ENCODE results near the gene NDUFA11. TPM values are rescaled to one million over a fixed set of nuclear protein-coding genes. Genes with fewer than 3 reads are reported as not detected.

NDUFA11 gene
- total and polyA plus RNA-seq, 2 of the 13 experiments (the other 11 are each of a cell fraction or from before 2014, with no cell fraction given): 286 to 378 TPM

DNA sequence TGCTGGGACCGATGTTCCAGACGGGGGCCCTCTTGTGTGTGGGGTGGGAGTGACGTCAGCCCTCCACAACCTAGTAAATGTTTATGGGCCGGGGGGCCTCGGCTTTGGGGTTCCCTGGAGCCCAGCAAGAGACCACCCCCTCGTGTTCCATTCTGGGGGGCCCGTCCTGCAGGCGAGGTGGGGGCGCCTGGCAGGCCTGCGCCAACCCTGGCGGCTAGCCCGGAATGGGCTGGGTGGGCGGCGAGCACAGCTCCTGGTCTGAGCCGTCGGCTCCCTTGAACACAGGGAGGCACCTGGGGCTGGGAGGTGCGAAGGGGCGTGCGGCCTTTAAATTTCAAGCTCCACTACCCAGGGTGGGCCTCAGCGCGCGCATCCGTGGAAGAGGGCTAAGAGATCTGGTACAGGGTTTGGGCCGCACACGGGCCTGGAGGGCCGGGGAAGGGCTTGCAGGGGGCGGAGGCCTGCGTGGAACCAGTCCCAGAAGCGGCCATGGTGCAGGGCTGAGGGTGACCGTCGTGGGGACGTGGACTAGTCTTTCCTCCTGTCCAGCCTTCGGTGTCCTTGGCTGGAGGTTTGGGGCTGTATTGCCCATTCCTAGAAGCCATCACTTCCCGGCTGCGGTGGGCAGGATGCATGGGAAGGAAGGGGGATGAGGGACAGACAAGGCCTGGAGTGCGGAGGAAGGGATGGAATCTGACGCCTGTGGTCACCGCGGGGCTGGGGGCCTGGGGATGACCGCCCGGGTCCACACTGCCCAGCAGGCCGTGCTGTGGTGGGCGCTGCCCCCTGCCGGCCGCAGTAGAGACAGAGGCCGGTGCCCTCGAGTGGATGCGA, 11.4 kb downstream of the NDUFA11 start (continued):
- peak; percentile 69 for TF ChIP-seq ZSCAN29 (CRISPR knock-in tag; conservative IDR thresholded peaks at IDR 0.05)
- 0 out of 2 replicates have a peak, but pooled peaks have one; percentile 43 for TF ChIP-seq ZNF605 (CRISPR knock-in tag; IDR thresholded peaks at IDR 0.05)
- no peak; the same call in 1 of the 2 replicates for TF ChIP-seq ZMYM2 (CRISPR knock-in tag; IDR thresholded peaks at IDR 0.05)
- no peak for TF ChIP-seq WIZ (CRISPR knock-in tag; IDR thresholded peaks at IDR 0.05)
- TF ChIP-seq ZNF660 (CRISPR knock-in tag; IDR thresholded peaks at IDR 0.05; ENCODE audit: borderline replicate concordance, low read depth): no peak
- TF ChIP-seq, protein P1, sequence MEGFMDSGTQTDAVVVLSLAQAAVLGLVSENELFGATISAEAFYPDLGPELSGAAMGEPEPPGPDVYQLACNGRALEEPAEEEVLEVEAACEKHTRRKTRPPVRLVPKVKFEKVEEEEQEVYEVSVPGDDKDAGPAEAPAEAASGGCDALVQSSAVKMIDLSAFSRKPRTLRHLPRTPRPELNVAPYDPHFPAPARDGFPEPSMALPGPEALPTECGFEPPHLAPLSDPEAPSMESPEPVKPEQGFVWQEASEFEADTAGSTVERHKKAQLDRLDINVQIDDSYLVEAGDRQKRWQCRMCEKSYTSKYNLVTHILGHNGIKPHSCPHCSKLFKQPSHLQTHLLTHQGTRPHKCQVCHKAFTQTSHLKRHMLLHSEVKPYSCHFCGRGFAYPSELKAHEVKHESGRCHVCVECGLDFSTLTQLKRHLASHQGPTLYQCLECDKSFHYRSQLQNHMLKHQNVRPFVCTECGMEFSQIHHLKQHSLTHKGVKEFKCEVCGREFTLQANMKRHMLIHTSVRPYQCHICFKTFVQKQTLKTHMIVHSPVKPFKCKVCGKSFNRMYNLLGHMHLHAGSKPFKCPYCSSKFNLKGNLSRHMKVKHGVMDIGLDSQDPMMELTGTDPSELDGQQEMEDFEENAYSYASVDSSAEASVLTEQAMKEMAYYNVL (CRISPR knock-in tag; IDR thresholded peaks at IDR 0.05; ENCODE audit: borderline replicate concordance): peak; percentile 46; the same call in 1 of the 2 replicates
- TF ChIP-seq, protein P2, sequence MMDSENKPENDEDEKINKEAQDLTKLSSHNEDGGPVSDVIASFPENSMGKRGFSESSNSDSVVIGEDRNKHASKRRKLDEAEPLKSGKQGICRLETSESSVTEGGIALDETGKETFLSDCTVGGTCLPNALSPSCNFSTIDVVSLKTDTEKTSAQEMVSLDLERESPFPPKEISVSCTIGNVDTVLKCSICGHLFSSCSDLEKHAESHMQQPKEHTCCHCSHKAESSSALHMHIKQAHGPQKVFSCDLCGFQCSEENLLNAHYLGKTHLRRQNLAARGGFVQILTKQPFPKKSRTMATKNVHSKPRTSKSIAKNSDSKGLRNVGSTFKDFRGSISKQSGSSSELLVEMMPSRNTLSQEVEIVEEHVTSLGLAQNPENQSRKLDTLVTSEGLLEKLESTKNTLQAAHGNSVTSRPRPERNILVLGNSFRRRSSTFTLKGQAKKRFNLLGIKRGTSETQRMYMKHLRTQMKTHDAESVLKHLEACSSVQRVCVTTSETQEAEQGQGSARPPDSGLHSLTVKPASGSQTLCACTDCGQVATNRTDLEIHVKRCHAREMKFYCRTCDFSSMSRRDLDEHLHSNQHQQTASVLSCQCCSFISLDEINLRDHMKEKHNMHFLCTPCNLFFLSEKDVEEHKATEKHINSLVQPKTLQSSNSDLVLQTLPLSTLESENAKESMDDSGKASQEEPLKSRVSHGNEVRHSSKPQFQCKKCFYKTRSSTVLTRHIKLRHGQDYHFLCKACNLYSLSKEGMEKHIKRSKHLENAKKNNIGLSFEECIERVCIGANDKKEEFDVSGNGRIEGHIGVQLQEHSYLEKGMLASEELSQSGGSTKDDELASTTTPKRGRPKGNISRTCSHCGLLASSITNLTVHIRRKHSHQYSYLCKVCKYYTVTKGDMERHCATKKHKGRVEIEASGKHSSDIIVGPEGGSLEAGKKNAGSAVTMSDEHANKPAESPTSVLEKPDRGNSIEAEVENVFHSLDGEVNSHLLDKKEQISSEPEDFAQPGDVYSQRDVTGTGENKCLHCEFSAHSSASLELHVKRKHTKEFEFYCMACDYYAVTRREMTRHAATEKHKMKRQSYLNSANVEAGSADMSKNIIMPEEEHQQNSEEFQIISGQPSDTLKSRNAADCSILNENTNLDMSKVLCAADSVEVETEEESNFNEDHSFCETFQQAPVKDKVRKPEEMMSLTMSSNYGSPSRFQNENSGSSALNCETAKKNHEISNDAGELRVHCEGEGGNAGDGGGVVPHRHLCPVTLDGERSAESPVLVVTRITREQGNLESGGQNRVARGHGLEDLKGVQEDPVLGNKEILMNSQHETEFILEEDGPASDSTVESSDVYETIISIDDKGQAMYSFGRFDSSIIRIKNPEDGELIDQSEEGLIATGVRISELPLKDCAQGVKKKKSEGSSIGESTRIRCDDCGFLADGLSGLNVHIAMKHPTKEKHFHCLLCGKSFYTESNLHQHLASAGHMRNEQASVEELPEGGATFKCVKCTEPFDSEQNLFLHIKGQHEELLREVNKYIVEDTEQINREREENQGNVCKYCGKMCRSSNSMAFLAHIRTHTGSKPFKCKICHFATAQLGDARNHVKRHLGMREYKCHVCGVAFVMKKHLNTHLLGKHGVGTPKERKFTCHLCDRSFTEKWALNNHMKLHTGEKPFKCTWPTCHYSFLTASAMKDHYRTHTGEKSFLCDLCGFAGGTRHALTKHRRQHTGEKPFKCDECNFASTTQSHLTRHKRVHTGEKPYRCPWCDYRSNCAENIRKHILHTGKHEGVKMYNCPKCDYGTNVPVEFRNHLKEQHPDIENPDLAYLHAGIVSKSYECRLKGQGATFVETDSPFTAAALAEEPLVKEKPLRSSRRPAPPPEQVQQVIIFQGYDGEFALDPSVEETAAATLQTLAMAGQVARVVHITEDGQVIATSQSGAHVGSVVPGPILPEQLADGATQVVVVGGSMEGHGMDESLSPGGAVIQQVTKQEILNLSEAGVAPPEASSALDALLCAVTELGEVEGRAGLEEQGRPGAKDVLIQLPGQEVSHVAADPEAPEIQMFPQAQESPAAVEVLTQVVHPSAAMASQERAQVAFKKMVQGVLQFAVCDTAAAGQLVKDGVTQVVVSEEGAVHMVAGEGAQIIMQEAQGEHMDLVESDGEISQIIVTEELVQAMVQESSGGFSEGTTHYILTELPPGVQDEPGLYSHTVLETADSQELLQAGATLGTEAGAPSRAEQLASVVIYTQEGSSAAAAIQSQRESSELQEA (CRISPR knock-in tag; IDR thresholded peaks at IDR 0.05; ENCODE audit: not compliant biosample characterization): no peak
- no peak for TF ChIP-seq SRSF9 (IDR thresholded peaks at IDR 0.05; ENCODE audit: borderline replicate concordance, insufficient read depth, low read depth, low read length, poor library complexity, severe bottlenecking)
- no peak for TF ChIP-seq ZFP82 (CRISPR knock-in tag; IDR thresholded peaks at IDR 0.05; ENCODE audit: borderline replicate concordance)
- no peak for TF ChIP-seq NONO (IDR thresholded peaks at IDR 0.05)
- TF ChIP-seq NONO (CRISPR knock-in tag; conservative IDR thresholded peaks at IDR 0.05): no peak; the same call in none of the 2 replicates
- peak; percentile 80; the same call in 1 of the 2 replicates for TF ChIP-seq ZBTB38 (CRISPR knock-in tag; IDR thresholded peaks at IDR 0.05)
- no peak; the same call in 1 of the 2 replicates for TF ChIP-seq ETV5 (CRISPR knock-in tag; IDR thresholded peaks at IDR 0.05; ENCODE audit: borderline replicate concordance)
- no peak for TF ChIP-seq REXO4 (CRISPR knock-in tag; IDR thresholded peaks at IDR 0.05; ENCODE audit: borderline replicate concordance)
- TF ChIP-seq, protein P3, sequence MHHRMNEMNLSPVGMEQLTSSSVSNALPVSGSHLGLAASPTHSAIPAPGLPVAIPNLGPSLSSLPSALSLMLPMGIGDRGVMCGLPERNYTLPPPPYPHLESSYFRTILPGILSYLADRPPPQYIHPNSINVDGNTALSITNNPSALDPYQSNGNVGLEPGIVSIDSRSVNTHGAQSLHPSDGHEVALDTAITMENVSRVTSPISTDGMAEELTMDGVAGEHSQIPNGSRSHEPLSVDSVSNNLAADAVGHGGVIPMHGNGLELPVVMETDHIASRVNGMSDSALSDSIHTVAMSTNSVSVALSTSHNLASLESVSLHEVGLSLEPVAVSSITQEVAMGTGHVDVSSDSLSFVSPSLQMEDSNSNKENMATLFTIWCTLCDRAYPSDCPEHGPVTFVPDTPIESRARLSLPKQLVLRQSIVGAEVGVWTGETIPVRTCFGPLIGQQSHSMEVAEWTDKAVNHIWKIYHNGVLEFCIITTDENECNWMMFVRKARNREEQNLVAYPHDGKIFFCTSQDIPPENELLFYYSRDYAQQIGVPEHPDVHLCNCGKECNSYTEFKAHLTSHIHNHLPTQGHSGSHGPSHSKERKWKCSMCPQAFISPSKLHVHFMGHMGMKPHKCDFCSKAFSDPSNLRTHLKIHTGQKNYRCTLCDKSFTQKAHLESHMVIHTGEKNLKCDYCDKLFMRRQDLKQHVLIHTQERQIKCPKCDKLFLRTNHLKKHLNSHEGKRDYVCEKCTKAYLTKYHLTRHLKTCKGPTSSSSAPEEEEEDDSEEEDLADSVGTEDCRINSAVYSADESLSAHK (CRISPR knock-in tag; IDR thresholded peaks at IDR 0.05; ENCODE audit: borderline replicate concordance): no peak
